ENCODE data around the gene RAB11FIP3. TPM values are rescaled to one million over a fixed set of nuclear protein-coding genes. Genes with fewer than 3 reads are reported as not detected.

Gene RAB11FIP3
- polyA plus RNA-seq, 1 of the 3 experiments (the other 2 are of a cell fraction), result 24.8 TPM

DNA sequence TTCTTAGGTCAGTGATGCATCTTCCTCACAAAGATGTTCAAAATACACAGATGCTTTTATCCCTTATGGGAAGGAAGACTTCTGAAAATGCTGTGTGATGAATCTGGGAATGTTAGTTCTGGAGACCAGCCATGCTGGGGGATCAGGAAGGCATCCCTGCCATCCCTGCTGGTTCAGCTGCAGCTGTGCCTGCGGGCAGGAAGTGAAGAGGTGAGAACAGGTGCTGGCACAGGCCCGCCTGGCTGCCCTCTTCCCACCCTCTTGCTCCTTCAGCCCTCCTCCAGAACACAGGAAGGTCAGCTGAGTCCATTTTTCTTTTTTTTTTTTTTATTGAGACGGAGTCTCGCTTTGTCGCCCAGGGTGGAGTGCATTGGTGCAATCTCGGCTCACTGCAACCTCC is 15.2 kb downstream of the RAB11FIP3 start:
- no peaks in the 10 kb centered on the region for H3K27me3 ChIP-seq (ENCODE audit: insufficient read depth)
- H3F3A ChIP-seq (replicated peaks; ENCODE audit: insufficient read depth), result no peaks in the 10 kb centered on the region
- TF ChIP-seq FOXJ3 (CRISPR knock-in tag; IDR thresholded peaks at IDR 0.05), result no peak
- TF ChIP-seq YY1 (IDR thresholded peaks at IDR 0.05; ENCODE audit: low read depth), result no peak
- TF ChIP-seq NFIC (IDR thresholded peaks at IDR 0.05; ENCODE audit: borderline replicate concordance), result no peak
- no peak for TF ChIP-seq RAD21 (IDR thresholded peaks at IDR 0.05; ENCODE audit: low read length)
- TF ChIP-seq POLR2AphosphoS5 (IDR thresholded peaks at IDR 0.05; ENCODE audit: low read depth, low read length), result no peak
- TF ChIP-seq TEAD4 (IDR thresholded peaks at IDR 0.05; ENCODE audit: borderline replicate concordance, insufficient read depth), result no peak
- TF ChIP-seq SIN3A (IDR thresholded peaks at IDR 0.05; ENCODE audit: borderline replicate concordance, low read depth, low read length), result no peak
- TF ChIP-seq FOSL2 (IDR thresholded peaks at IDR 0.05; ENCODE audit: borderline replicate concordance, low read depth), result no peak
- TF ChIP-seq ELF1 (IDR thresholded peaks at IDR 0.05), result no peak
- no peaks in the 10 kb centered on the region for H3K9me2 ChIP-seq
- H3K4me3 ChIP-seq (ENCODE audit: low read depth in 2 of 2, low read length in 1 of 2), result no peak overlapping the region
- no peak for DNase-seq
- no peak overlapping the region for H2AFZ ChIP-seq (ENCODE audit: low read depth)
- peaks cover 54% of the 10 kb centered on the region for H4K20me1 ChIP-seq (ENCODE audit: insufficient read depth)
- H3K79me2 ChIP-seq (ENCODE audit: insufficient read depth), result peaks cover 95% of the 10 kb centered on the region
- H3K27ac ChIP-seq (ENCODE audit: low read depth in 2 of 2, low read length in 1 of 2), result no peak overlapping the region
- WGBS (ENCODE audit: low lambda C conversion rate), result 93% methylated on average over 6 of the region's 6 CpGs
- peaks cover 0 to 3% of the 10 kb centered on the region in 2 experiments; a peak in 1 of 4 replicates for H3K4me1 ChIP-seq (ENCODE audit: control insufficient read depth in 1 of 2, insufficient read depth in 2 of 2, low read depth in 1 of 2, low read length in 1 of 2)
- no peaks in the 10 kb centered on the region for H3K9me3 ChIP-seq
- no peaks in the 10 kb centered on the region for H3K36me3 ChIP-seq (replicated peaks in 1 of 2; ENCODE audit: control insufficient read depth in 1 of 2, insufficient read depth in 2 of 2, low read length in 1 of 2)
- H3K4me2 ChIP-seq, result no peak overlapping the region
- H3K9ac ChIP-seq, result no peak overlapping the region
- POLR2A ChIA-PET, result no interaction called here
- CTCF ChIA-PET, result interaction anchor here (1.0 kb wide), 2 partner anchors 39 to 375 kb away, joined by 3 read pairs; no protein-coding TSS in a partner anchor

- H3K36me3 ChIP-seq (replicated peaks in 1 of 2; ENCODE audit: control insufficient read depth in 1 of 2, insufficient read depth in 2 of 2, low read length in 1 of 2), result no peaks in the 10 kb centered on the region
- H3K27ac ChIP-seq (ENCODE audit: low read depth in 2 of 2, low read length in 1 of 2), result no peak overlapping the region
- peaks cover 94% of the 10 kb centered on the region for H3K79me2 ChIP-seq (ENCODE audit: insufficient read depth)
- 93% methylated on average over 6 of the region's 6 CpGs for WGBS (ENCODE audit: low lambda C conversion rate)
- CTCF ChIA-PET, result no interaction called here
- H3K27me3 ChIP-seq (ENCODE audit: insufficient read depth), result no peaks in the 10 kb centered on the region
- H2AFZ ChIP-seq (ENCODE audit: low read depth), result no peak overlapping the region
- TF ChIP-seq RAD21 (IDR thresholded peaks at IDR 0.05; ENCODE audit: low read length) (no peak), USF2 (IDR thresholded peaks at IDR 0.05; ENCODE audit: borderline replicate concordance, low read depth, low read length) (no peak), POLR2AphosphoS5 (IDR thresholded peaks at IDR 0.05; ENCODE audit: low read depth, low read length) (no peak), MXI1 (IDR thresholded peaks at IDR 0.05; ENCODE audit: low read depth, low read length) (no peak), YY1 (IDR thresholded peaks at IDR 0.05; ENCODE audit: low read depth) (no peak)
- TF ChIP-seq, protein P1, sequence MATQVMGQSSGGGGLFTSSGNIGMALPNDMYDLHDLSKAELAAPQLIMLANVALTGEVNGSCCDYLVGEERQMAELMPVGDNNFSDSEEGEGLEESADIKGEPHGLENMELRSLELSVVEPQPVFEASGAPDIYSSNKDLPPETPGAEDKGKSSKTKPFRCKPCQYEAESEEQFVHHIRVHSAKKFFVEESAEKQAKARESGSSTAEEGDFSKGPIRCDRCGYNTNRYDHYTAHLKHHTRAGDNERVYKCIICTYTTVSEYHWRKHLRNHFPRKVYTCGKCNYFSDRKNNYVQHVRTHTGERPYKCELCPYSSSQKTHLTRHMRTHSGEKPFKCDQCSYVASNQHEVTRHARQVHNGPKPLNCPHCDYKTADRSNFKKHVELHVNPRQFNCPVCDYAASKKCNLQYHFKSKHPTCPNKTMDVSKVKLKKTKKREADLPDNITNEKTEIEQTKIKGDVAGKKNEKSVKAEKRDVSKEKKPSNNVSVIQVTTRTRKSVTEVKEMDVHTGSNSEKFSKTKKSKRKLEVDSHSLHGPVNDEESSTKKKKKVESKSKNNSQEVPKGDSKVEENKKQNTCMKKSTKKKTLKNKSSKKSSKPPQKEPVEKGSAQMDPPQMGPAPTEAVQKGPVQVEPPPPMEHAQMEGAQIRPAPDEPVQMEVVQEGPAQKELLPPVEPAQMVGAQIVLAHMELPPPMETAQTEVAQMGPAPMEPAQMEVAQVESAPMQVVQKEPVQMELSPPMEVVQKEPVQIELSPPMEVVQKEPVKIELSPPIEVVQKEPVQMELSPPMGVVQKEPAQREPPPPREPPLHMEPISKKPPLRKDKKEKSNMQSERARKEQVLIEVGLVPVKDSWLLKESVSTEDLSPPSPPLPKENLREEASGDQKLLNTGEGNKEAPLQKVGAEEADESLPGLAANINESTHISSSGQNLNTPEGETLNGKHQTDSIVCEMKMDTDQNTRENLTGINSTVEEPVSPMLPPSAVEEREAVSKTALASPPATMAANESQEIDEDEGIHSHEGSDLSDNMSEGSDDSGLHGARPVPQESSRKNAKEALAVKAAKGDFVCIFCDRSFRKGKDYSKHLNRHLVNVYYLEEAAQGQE (IDR thresholded peaks at IDR 0.05; ENCODE audit: low read depth, low read length), result no peak
- DNase-seq, result no peak
- H3K4me2 ChIP-seq, result no peak overlapping the region
- peaks cover 54% of the 10 kb centered on the region for H4K20me1 ChIP-seq (ENCODE audit: insufficient read depth)
- H3K4me3 ChIP-seq (ENCODE audit: low read depth in 2 of 2, low read length in 1 of 2), result no peak overlapping the region
- no peak overlapping the region for H3K9ac ChIP-seq
- POLR2A ChIA-PET, result no interaction called here
- H3F3A ChIP-seq (replicated peaks; ENCODE audit: insufficient read depth), result no peaks in the 10 kb centered on the region
- no peaks in the 10 kb centered on the region for H3K9me2 ChIP-seq
- H3K9me3 ChIP-seq, result no peaks in the 10 kb centered on the region
- H3K4me1 ChIP-seq (ENCODE audit: control insufficient read depth in 1 of 2, insufficient read depth in 2 of 2, low read depth in 1 of 2, low read length in 1 of 2), result peaks cover 0 to 11% of the 10 kb centered on the region in 2 experiments; a peak in 1 of 4 replicates
These were observed 16.0 kb downstream of the RAB11FIP3 start for GRCh38 chr16:441447-441846.
